Mucosa of stomach (tissue), 1 donor: ENCODE measurements around the gene SYN1.

ENCODE experiments used
- H3K27me3 ChIP-seq: one replicate; pipeline ENCODE4 v1.7.0; 2013; ENCODE audit warnings: mild to moderate bottlenecking, low read length; ENCODE audit not compliant: control insufficient read depth, insufficient read depth
- H3K36me3 ChIP-seq: one replicate; pipeline ENCODE4 v1.7.0; 2013; ENCODE audit warnings: low read length; ENCODE audit not compliant: control insufficient read depth, insufficient read depth
- H3K4me1 ChIP-seq: one replicate; pipeline ENCODE4 v1.7.0; 2013; ENCODE audit warnings: mild to moderate bottlenecking, low read length; ENCODE audit not compliant: control insufficient read depth, insufficient read depth
- H3K4me3 ChIP-seq: one replicate; pipeline ENCODE4 v1.7.0; 2013; ENCODE audit warnings: low read length
- H3K9ac ChIP-seq: one replicate; pipeline ENCODE4 v1.7.0; 2013; ENCODE audit warnings: mild to moderate bottlenecking, low read length, moderate library complexity
- H3K9me3 ChIP-seq: one replicate; pipeline ENCODE4 v1.7.0; 2013; ENCODE audit warnings: mild to moderate bottlenecking, low read length, moderate library complexity; ENCODE audit not compliant: control insufficient read depth
- donor health status: Pancreatic carcinoma.

Gene SYN1

GRCh38 chrX:47574076-47574546, 45.5 kb downstream of the SYN1 start:
- Histone ChIP-seq H3K36me3 (no peaks in the 10 kb centered on the region), H3K4me3 (no peak overlapping the region), H3K4me1 (peaks cover 16% of the 10 kb centered on the region), H3K27me3 (no peaks in the 10 kb centered on the region), H3K9me3 (no peaks in the 10 kb centered on the region), H3K9ac (peak overlapping the region; percentile 34)

- Histone ChIP-seq H3K9ac (peak overlapping the region; percentile 34), H3K36me3 (no peaks in the 10 kb centered on the region), H3K27me3 (no peaks in the 10 kb centered on the region), H3K9me3 (no peaks in the 10 kb centered on the region), H3K4me1 (peaks cover 16% of the 10 kb centered on the region), H3K4me3 (no peak overlapping the region)
Measured at GRCh38 chrX:47573341-47574075, 46.1 kb downstream of the SYN1 start.

- Histone ChIP-seq H3K9ac (no peak overlapping the region), H3K4me3 (no peak overlapping the region), H3K27me3 (no peaks in the 10 kb centered on the region), H3K9me3 (no peaks in the 10 kb centered on the region), H3K36me3 (no peaks in the 10 kb centered on the region), H3K4me1 (peaks cover 16% of the 10 kb centered on the region)
Measured at GRCh38 chrX:47572773-47573340, 46.8 kb downstream of the SYN1 start.

GRCh38 chrX:47571896-47572295, 47.8 kb downstream of the SYN1 start:
- no peak overlapping the region for H3K9ac ChIP-seq
- peaks cover 16% of the 10 kb centered on the region for H3K4me1 ChIP-seq
- H3K27me3 ChIP-seq: no peaks in the 10 kb centered on the region
- no peaks in the 10 kb centered on the region for H3K36me3 ChIP-seq
- no peak overlapping the region for H3K4me3 ChIP-seq
- no peaks in the 10 kb centered on the region for H3K9me3 ChIP-seq

GRCh38 chrX:47571215-47571614, 48.4 kb downstream of the SYN1 start:
- Histone ChIP-seq H3K9me3 (no peaks in the 10 kb centered on the region), H3K4me3 (no peak overlapping the region), H3K27me3 (no peaks in the 10 kb centered on the region), H3K4me1 (peaks cover 16% of the 10 kb centered on the region), H3K9ac (no peak overlapping the region), H3K36me3 (no peaks in the 10 kb centered on the region)

GRCh38 chrX:47570794-47571193, 48.9 kb downstream of the SYN1 start:
- H3K36me3 ChIP-seq: no peaks in the 10 kb centered on the region
- no peaks in the 10 kb centered on the region for H3K9me3 ChIP-seq
- H3K4me1 ChIP-seq: peaks cover 16% of the 10 kb centered on the region
- no peaks in the 10 kb centered on the region for H3K27me3 ChIP-seq
- no peak overlapping the region for H3K9ac ChIP-seq
- no peak overlapping the region for H3K4me3 ChIP-seq

GRCh38 chrX:47568656-47569295, 50.9 kb downstream of the SYN1 start:
- H3K9ac ChIP-seq: no peak overlapping the region
- no peak overlapping the region for H3K4me3 ChIP-seq
- no peaks in the 10 kb centered on the region for H3K27me3 ChIP-seq
- no peaks in the 10 kb centered on the region for H3K9me3 ChIP-seq
- peaks cover 8% of the 10 kb centered on the region for H3K4me1 ChIP-seq
- no peaks in the 10 kb centered on the region for H3K36me3 ChIP-seq

GRCh38 chrX:47566841-47567240, 52.8 kb downstream of the SYN1 start:
- H3K4me3 ChIP-seq: no peak overlapping the region
- no peaks in the 10 kb centered on the region for H3K36me3 ChIP-seq
- no peaks in the 10 kb centered on the region for H3K27me3 ChIP-seq
- H3K9me3 ChIP-seq: no peaks in the 10 kb centered on the region
- H3K4me1 ChIP-seq: peaks cover 12% of the 10 kb centered on the region
- no peak overlapping the region for H3K9ac ChIP-seq

- Histone ChIP-seq H3K4me3 (no peak overlapping the region), H3K9me3 (no peaks in the 10 kb centered on the region), H3K9ac (no peak overlapping the region), H3K27me3 (no peaks in the 10 kb centered on the region), H3K36me3 (no peaks in the 10 kb centered on the region), H3K4me1 (peaks cover 12% of the 10 kb centered on the region)
Measured at GRCh38 chrX:47564438-47565085, 55.1 kb downstream of the SYN1 start.

GRCh38 chrX:47563801-47564315, 55.8 kb downstream of the SYN1 start:
- no peaks in the 10 kb centered on the region for H3K36me3 ChIP-seq
- H3K27me3 ChIP-seq: no peaks in the 10 kb centered on the region
- no peaks in the 10 kb centered on the region for H3K9me3 ChIP-seq
- H3K9ac ChIP-seq: no peak overlapping the region
- no peak overlapping the region for H3K4me3 ChIP-seq
- H3K4me1 ChIP-seq: peaks cover 12% of the 10 kb centered on the region

GRCh38 chrX:47562615-47563243, 56.9 kb downstream of the SYN1 start:
- H3K4me1 ChIP-seq: peaks cover 15% of the 10 kb centered on the region
- no peak overlapping the region for H3K4me3 ChIP-seq
- H3K36me3 ChIP-seq: no peaks in the 10 kb centered on the region
- no peaks in the 10 kb centered on the region for H3K9me3 ChIP-seq
- H3K9ac ChIP-seq: no peak overlapping the region
- H3K27me3 ChIP-seq: no peaks in the 10 kb centered on the region
